H1 (cell line): ENCODE data around the gene MAGEA9B. TPM values are rescaled to one million over a fixed set of nuclear protein-coding genes. Genes with fewer than 3 reads are reported as not detected.
"Not testable (repeated sequence)": the region's sequence is repeated elsewhere in the genome, so short reads cannot be mapped to it uniquely, and the experiment has no call there.

Source experiments
- CTCF ChIA-PET: fragments of 300-600 bp; sonication (Branson Sonifier 250); formaldehyde crosslinking; loops from one replicate; lab custom pipeline; 2021; ENCODE audit not compliant: partially characterized antibody; lab: Charles Lee
- POLR2A ChIA-PET: fragments of 300-600 bp; sonication (Branson Sonifier 250); formaldehyde crosslinking; loops from one replicate; lab custom pipeline; 2021; ENCODE audit warnings: inconsistent platforms; ENCODE audit not compliant: partially characterized antibody; lab: Charles Lee
- DNase-seq, 2 experiments: peaks; one replicate each; pipeline versions ENCODE4 v3.0.0 to v3.0.0-alpha.2; 2010 to 2022; ENCODE audit warnings: low spot score in 2 of 2, low read depth in 1 of 2, mixed read lengths in 1 of 2
- FAIRE-seq: peaks from 2 replicates; lab custom pipeline; 2011; peaks lifted over from hg19 to GRCh38; lab: Jason Lieb, UNC
- H2AFZ ChIP-seq: 2 replicates; pipeline ENCODE4 v1.8.1; 2012; ENCODE audit warnings: low read length, inconsistent platforms
- H2AK5ac ChIP-seq: 2 replicates; pipeline ENCODE4 v1.6.1; 2013; ENCODE audit warnings: low read depth, low read length
- H2BK120ac ChIP-seq: replicated peaks from 2 replicates; pipeline ENCODE3; 2013; ENCODE audit warnings: low read depth, low read length, inconsistent platforms
- H2BK12ac ChIP-seq: 2 replicates; pipeline ENCODE4 v1.6.1; 2013; ENCODE audit warnings: low read depth, low read length
- H2BK15ac ChIP-seq: 2 replicates; pipeline ENCODE4 v1.6.1; 2013; ENCODE audit warnings: low read length
- H2BK20ac ChIP-seq: 2 replicates; pipeline ENCODE4 v1.6.1; 2013; ENCODE audit warnings: low read length
- H2BK5ac ChIP-seq: 2 replicates; pipeline ENCODE4 v1.6.1; 2013; ENCODE audit warnings: low read depth, low read length
- H3K14ac ChIP-seq: 2 replicates; pipeline ENCODE4 v1.6.1; 2013; ENCODE audit warnings: inconsistent platforms; ENCODE audit not compliant: insufficient read length
- H3K18ac ChIP-seq: 2 replicates; pipeline ENCODE4 v1.6.1; 2013; ENCODE audit warnings: low read length; ENCODE audit errors: extremely low read depth
- H3K23ac ChIP-seq: 2 replicates; pipeline ENCODE4 v1.6.1; 2013; ENCODE audit warnings: inconsistent platforms; ENCODE audit not compliant: insufficient read length
- H3K23me2 ChIP-seq: 2 replicates; pipeline ENCODE4 v1.6.1; 2013; ENCODE audit warnings: low read depth, low read length
- H3K27ac ChIP-seq: 2 replicates; pipeline ENCODE4 v1.6.1; 2011; ENCODE audit warnings: low read depth, low read length, inconsistent platforms
- H3K27me3 ChIP-seq, 4 experiments: replicated peaks in 1 of 4; 1 replicate in 1 of 4; 2 replicates in 3 of 4; pipeline versions ENCODE4 v1.6.1 to v1.8.1; 2011 to 2013; ENCODE audit warnings: low read length in 3 of 4, mild to moderate bottlenecking in 3 of 4, inconsistent platforms in 2 of 4, mixed read lengths in 2 of 4, moderate library complexity in 1 of 4; ENCODE audit not compliant: control insufficient read depth in 3 of 4, insufficient read depth in 3 of 4; ENCODE audit errors: extremely low read depth in 1 of 4
- H3K36me3 ChIP-seq, 4 experiments: 2 replicates each; pipeline versions ENCODE4 v1.6.1 to v1.8.1; 2011 to 2013; ENCODE audit warnings: mild to moderate bottlenecking in 4 of 4, low read length in 3 of 4, moderate library complexity in 2 of 4, control low read depth in 1 of 4, inconsistent platforms in 1 of 4; ENCODE audit not compliant: insufficient read depth in 4 of 4, control insufficient read depth in 2 of 4
- H3K4ac ChIP-seq: replicated peaks from 2 replicates; pipeline ENCODE3; 2013; ENCODE audit warnings: low read length, low read depth, mixed read lengths, inconsistent platforms; ENCODE audit not compliant: insufficient read length
- H3K4me1 ChIP-seq, 4 experiments: replicated peaks in 1 of 4; 1 replicate in 1 of 4; 2 replicates in 3 of 4; pipeline versions ENCODE4 v1.6.1 to v1.8.1; 2011 to 2013; ENCODE audit warnings: low read length in 3 of 4, inconsistent platforms in 2 of 4, mixed read lengths in 1 of 4; ENCODE audit not compliant: insufficient read depth in 4 of 4, control insufficient read depth in 3 of 4
- H3K4me2 ChIP-seq, 2 experiments: 2 replicates each; pipeline versions ENCODE4 v1.6.1 to v1.8.1; 2011 to 2013; ENCODE audit warnings: low read depth in 2 of 2, low read length in 2 of 2, control low read depth in 1 of 2, inconsistent platforms in 1 of 2, mild to moderate bottlenecking in 1 of 2; ENCODE audit not compliant: insufficient read depth in 1 of 2
- H3K4me3 ChIP-seq, 4 experiments: fragments of 200-600, 300-600 bp in 1 of 4; sonication (generic), shearing (Covaris generic), sonication (Bioruptor Twin) in 1 of 4; 2 replicates each; pipeline versions ENCODE4 v1.5.1 to v1.8.1; 2011 to 2016; ENCODE audit warnings: low read length in 4 of 4, low read depth in 3 of 4, control low read depth in 2 of 4, inconsistent platforms in 2 of 4, mild to moderate bottlenecking in 2 of 4, mixed read lengths in 1 of 4, moderate library complexity in 1 of 4; ENCODE audit not compliant: insufficient read depth in 2 of 4; ENCODE audit errors: extremely low read depth in 1 of 4
- H3K56ac ChIP-seq: replicated peaks from 2 replicates; pipeline ENCODE3; 2013; ENCODE audit warnings: low read depth, mild to moderate bottlenecking, mixed read lengths, low read length, inconsistent platforms; ENCODE audit not compliant: insufficient read length
- H3K79me1 ChIP-seq: 2 replicates; pipeline ENCODE4 v1.6.1; 2013; ENCODE audit warnings: low read depth, low read length, control low read depth
- H3K79me2 ChIP-seq, 2 experiments: 2 replicates each; pipeline versions ENCODE4 v1.6.1 to v1.8.1; 2012 to 2013; ENCODE audit warnings: low read length in 2 of 2, mild to moderate bottlenecking in 2 of 2, inconsistent platforms in 1 of 2; ENCODE audit not compliant: insufficient read depth in 2 of 2, control insufficient read depth in 1 of 2
- H3K9ac ChIP-seq, 4 experiments: replicated peaks in 1 of 4; 1 replicate in 1 of 4; 2 replicates in 3 of 4; pipeline versions ENCODE4 v1.6.1 to v1.8.1; 2011 to 2013; ENCODE audit warnings: low read depth in 3 of 4, low read length in 3 of 4, control low read depth in 2 of 4, mild to moderate bottlenecking in 2 of 4, moderate library complexity in 2 of 4, inconsistent platforms in 1 of 4; ENCODE audit errors: extremely low read depth in 1 of 4
- H3K9me3 ChIP-seq, 2 experiments: 2 replicates each; pipeline versions ENCODE4 v1.6.1 to v1.8.1; 2012 to 2013; ENCODE audit warnings: mild to moderate bottlenecking in 2 of 2, moderate library complexity in 2 of 2, control low read depth in 1 of 2, inconsistent platforms in 1 of 2, low read depth in 1 of 2, low read length in 1 of 2, mixed read lengths in 1 of 2; ENCODE audit not compliant: insufficient read depth in 2 of 2
- H4K20me1 ChIP-seq, 2 experiments: replicated peaks in 1 of 2; 2 replicates each; pipeline versions ENCODE3 to v1.8.1; 2011 to 2013; ENCODE audit warnings: inconsistent platforms in 2 of 2, low read length in 2 of 2, mild to moderate bottlenecking in 1 of 2; ENCODE audit not compliant: insufficient read depth in 2 of 2, control insufficient read depth in 1 of 2
- H4K5ac ChIP-seq: 2 replicates; pipeline ENCODE4 v1.6.1; 2013; ENCODE audit warnings: low read length, low read depth, mixed read lengths, inconsistent platforms; ENCODE audit not compliant: insufficient read length
- H4K8ac ChIP-seq: 2 replicates; pipeline ENCODE4 v1.8.0; 2013; ENCODE audit warnings: mild to moderate bottlenecking, moderate library complexity, low read length, inconsistent platforms; ENCODE audit not compliant: insufficient read depth; ENCODE audit errors: extremely low read depth
- H4K91ac ChIP-seq: replicated peaks from 2 replicates; pipeline ENCODE3; 2013; ENCODE audit warnings: low read length, mixed read lengths, inconsistent platforms; ENCODE audit not compliant: insufficient read length
- WGBS, 2 experiments: shearing (Covaris generic) in 1 of 2; methylation state at CpG; one replicate each; pipeline versions ENCODE4 v1.1.6 to v1.1.7; 2013 to 2015; ENCODE audit warnings: low lambda C conversion rate in 2 of 2, mixed read lengths in 2 of 2, inconsistent platforms in 1 of 2, low coverage in 1 of 2, missing lambda C conversion rate in 1 of 2; ENCODE audit not compliant: insufficient replicate concordance in 2 of 2, insufficient coverage in 1 of 2, insufficient read length in 1 of 2; ENCODE audit errors: extremely low coverage in 1 of 2, missing lambda C conversion rate in 1 of 2; 5-methylcytosine and 5-hydroxymethylcytosine counted together
- polyA plus RNA-seq, 7 experiments: library from polyadenylated mRNA; depleted of rRNA in 3 of 7; stranded (reverse) in 5 of 7; unstranded in 2 of 7; fragments of >200 nt in 5 of 7; fragments of 200-250 nt in 2 of 7; gene quantifications; 1 replicate in 5 of 7; 2 replicates in 1 of 7; 4 replicates in 1 of 7; pipeline versions ENCODE4 v1.2.1 to v1.2.3, GENCODE V29; 2011 to 2013; ENCODE audit warnings: missing spikeins in 2 of 7, mixed read lengths in 2 of 7
- total RNA-seq: library from RNA; stranded (reverse); fragmentation: NEBNext Ultra II Directional; extraction: Animal tissue kit (Norgen Biotek cat#: 25700); gene quantifications from 2 replicates; pipeline ENCODE4 v1.2.1, GENCODE V29; 2021

Gene MAGEA9B
- total and polyA plus RNA-seq, 2 of the 8 experiments (the other 6 are each of a cell fraction or from before 2014, with no cell fraction given): 0.06 TPM; not detected in 1

- H2BK120ac ChIP-seq, H2BK15ac ChIP-seq, H3K4me3 ChIP-seq, H3K56ac ChIP-seq, H4K8ac ChIP-seq, POLR2A ChIA-PET, H3K9me3 ChIP-seq, H3K4ac ChIP-seq, H3K9ac ChIP-seq, H4K91ac ChIP-seq, H3K14ac ChIP-seq, H4K5ac ChIP-seq, H2BK12ac ChIP-seq, H3K27me3 ChIP-seq, H2AFZ ChIP-seq, H3K23ac ChIP-seq, H2BK5ac ChIP-seq, H2BK20ac ChIP-seq, H3K79me2 ChIP-seq, H3K4me2 ChIP-seq, H3K4me1 ChIP-seq, H3K27ac ChIP-seq, H2AK5ac ChIP-seq, H3K18ac ChIP-seq, H3K36me3 ChIP-seq, DNase-seq, FAIRE-seq, H4K20me1 ChIP-seq, H3K79me1 ChIP-seq, H3K23me2 ChIP-seq: not testable (repeated sequence)
- WGBS, 2 experiments: no CpG with 5 or more reads among the region's 1 CpG
- CTCF ChIA-PET: interaction anchor here (1.1 kb wide), 1 partner anchor 61 kb away, joined by 3 read pairs; no protein-coding TSS in a partner anchor
Observed at GRCh38 chrX:149573456-149573855, 13.8 kb downstream of the MAGEA9B start.
